Calu3 (cell line): ENCODE measurements around the gene MAGI1. TPM values are rescaled to one million over a fixed set of nuclear protein-coding genes. Genes with fewer than 3 reads are reported as not detected.

Source experiments
- BruUV-seq: library from RNA; stranded (reverse); fragments of 400-500 nt; replicated peaks from 2 replicates; lab custom pipeline; 2021; lab: Mats Ljungman, UMichigan
- CTCF ChIA-PET: fragments of 300-600 bp; sonication (Branson Sonifier 250); formaldehyde crosslinking; loops from one replicate; lab custom pipeline; 2022; ENCODE audit warnings: antibody characterized with exemption; lab: Charles Lee
- DNase-seq: peaks from one replicate; pipeline ENCODE4 v3.0.0; 2022
- H3K27ac Mint-ChIP-seq: one replicate; pipeline ENCODE4 v1.8.0; 2022; ENCODE audit warnings: mixed read lengths; ENCODE audit not compliant: unreplicated experiment
- H3K27me3 Mint-ChIP-seq: one replicate; pipeline ENCODE4 v1.8.0; 2022; ENCODE audit warnings: mixed read lengths; ENCODE audit not compliant: unreplicated experiment
- H3K36me3 Mint-ChIP-seq: one replicate; pipeline ENCODE4 v1.8.0; 2022; ENCODE audit warnings: mild to moderate bottlenecking, moderate library complexity, mixed read lengths; ENCODE audit not compliant: insufficient read depth, unreplicated experiment
- H3K4me1 Mint-ChIP-seq: one replicate; pipeline ENCODE4 v1.8.0; 2022; ENCODE audit warnings: mild to moderate bottlenecking, low read depth, mixed read lengths; ENCODE audit not compliant: unreplicated experiment
- H3K4me3 Mint-ChIP-seq: one replicate; pipeline ENCODE4 v1.8.0; 2022; ENCODE audit warnings: mild to moderate bottlenecking, low read depth, moderate library complexity, mixed read lengths; ENCODE audit not compliant: unreplicated experiment
- H3K9me3 Mint-ChIP-seq: one replicate; pipeline ENCODE4 v1.8.0; 2022; ENCODE audit warnings: low read depth, mixed read lengths; ENCODE audit not compliant: unreplicated experiment
- intact Hi-C: fragments of 100-400 bp; cut with micrococcal nuclease; formaldehyde crosslinking; loops from one replicate; pipeline ENCODE4 v1.10.0; 2022; ENCODE audit not compliant: unreplicated experiment
- total RNA-seq: library from RNA; stranded (reverse); gene quantifications from 2 replicates; pipeline ENCODE4 v1.2.3, GENCODE V29; 2022
- TF ChIP-seq, protein P1 (sequence below): fragments of 200-600 bp; IDR thresholded peaks from one replicate; pipeline ENCODE4 v1.8.0; 2022; ENCODE audit warnings: antibody characterized with exemption; ENCODE audit not compliant: unreplicated experiment

Gene MAGI1
- total RNA-seq, 1 experiment from 2014 or later: 76.4 TPM

DNA sequence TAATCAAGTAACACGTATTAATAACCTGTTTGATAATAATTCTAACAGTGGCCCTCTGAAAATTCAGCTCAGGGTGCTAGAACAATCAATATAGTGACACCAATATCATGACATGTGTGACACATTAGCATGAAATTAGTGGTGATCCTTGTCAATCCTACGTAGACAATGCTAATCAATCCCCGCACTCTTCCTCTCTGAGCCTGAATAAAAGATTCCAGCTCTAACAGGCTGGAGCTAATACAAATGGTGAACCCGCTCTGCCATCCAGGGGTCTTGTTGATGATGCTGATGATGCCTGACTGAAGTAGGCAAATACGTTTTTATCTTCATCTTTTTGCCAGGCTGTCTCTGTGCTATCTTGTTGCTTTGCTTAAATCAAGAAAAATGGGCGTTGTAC, 462.5 kb downstream of the MAGI1 start:
- no peak overlapping the region for H3K4me3 Mint-ChIP-seq
- CTCF ChIA-PET: no interaction called here

GRCh38 chr3:65575376-65575840, 463.3 kb downstream of the MAGI1 start:
- Mint-ChIP-seq H3K4me3 (no peak overlapping the region), H3K9me3 (no peaks in the 10 kb centered on the region), H3K27me3 (no peaks in the 10 kb centered on the region), H3K27ac (peak overlapping the region; percentile 4), H3K36me3 (no peaks in the 10 kb centered on the region), H3K4me1 (peaks cover 42% of the 10 kb centered on the region)
- BruUV-seq: no TSS peak
- no peak for DNase-seq
- intact Hi-C loops: loop anchor here (10.0 kb wide), 1 partner anchor 89 kb away; no protein-coding TSS in a partner anchor
- CTCF ChIA-PET: no interaction called here
- TF ChIP-seq, protein P1, sequence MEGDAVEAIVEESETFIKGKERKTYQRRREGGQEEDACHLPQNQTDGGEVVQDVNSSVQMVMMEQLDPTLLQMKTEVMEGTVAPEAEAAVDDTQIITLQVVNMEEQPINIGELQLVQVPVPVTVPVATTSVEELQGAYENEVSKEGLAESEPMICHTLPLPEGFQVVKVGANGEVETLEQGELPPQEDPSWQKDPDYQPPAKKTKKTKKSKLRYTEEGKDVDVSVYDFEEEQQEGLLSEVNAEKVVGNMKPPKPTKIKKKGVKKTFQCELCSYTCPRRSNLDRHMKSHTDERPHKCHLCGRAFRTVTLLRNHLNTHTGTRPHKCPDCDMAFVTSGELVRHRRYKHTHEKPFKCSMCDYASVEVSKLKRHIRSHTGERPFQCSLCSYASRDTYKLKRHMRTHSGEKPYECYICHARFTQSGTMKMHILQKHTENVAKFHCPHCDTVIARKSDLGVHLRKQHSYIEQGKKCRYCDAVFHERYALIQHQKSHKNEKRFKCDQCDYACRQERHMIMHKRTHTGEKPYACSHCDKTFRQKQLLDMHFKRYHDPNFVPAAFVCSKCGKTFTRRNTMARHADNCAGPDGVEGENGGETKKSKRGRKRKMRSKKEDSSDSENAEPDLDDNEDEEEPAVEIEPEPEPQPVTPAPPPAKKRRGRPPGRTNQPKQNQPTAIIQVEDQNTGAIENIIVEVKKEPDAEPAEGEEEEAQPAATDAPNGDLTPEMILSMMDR: no peak

More for the DNA sequence above, 462.5 kb downstream of the MAGI1 start:
- no peak overlapping the region for H3K27ac Mint-ChIP-seq
- TF ChIP-seq, protein P1: no peak
- no peaks in the 10 kb centered on the region for H3K27me3 Mint-ChIP-seq
- H3K4me1 Mint-ChIP-seq: peaks cover 42% of the 10 kb centered on the region
- intact Hi-C loops: loop anchor here (1.0 to 10.0 kb wide), 2 partner anchors 34 to 89 kb away; no protein-coding TSS in a partner anchor
- H3K36me3 Mint-ChIP-seq: no peaks in the 10 kb centered on the region
- DNase-seq: no peak
- no TSS peak for BruUV-seq
- H3K9me3 Mint-ChIP-seq: no peaks in the 10 kb centered on the region

GRCh38 chr3:65573548-65574116, 465.1 kb downstream of the MAGI1 start:
- Mint-ChIP-seq H3K27ac (no peak overlapping the region), H3K27me3 (no peaks in the 10 kb centered on the region), H3K4me3 (no peak overlapping the region), H3K9me3 (no peaks in the 10 kb centered on the region), H3K4me1 (peaks cover 40% of the 10 kb centered on the region), H3K36me3 (no peaks in the 10 kb centered on the region)
- DNase-seq: no peak
- BruUV-seq: no TSS peak
- TF ChIP-seq, protein P1: no peak
- intact Hi-C loops: loop anchor here (10.0 kb wide), 1 partner anchor 91 kb away; no protein-coding TSS in a partner anchor
- CTCF ChIA-PET: no interaction called here

DNA sequence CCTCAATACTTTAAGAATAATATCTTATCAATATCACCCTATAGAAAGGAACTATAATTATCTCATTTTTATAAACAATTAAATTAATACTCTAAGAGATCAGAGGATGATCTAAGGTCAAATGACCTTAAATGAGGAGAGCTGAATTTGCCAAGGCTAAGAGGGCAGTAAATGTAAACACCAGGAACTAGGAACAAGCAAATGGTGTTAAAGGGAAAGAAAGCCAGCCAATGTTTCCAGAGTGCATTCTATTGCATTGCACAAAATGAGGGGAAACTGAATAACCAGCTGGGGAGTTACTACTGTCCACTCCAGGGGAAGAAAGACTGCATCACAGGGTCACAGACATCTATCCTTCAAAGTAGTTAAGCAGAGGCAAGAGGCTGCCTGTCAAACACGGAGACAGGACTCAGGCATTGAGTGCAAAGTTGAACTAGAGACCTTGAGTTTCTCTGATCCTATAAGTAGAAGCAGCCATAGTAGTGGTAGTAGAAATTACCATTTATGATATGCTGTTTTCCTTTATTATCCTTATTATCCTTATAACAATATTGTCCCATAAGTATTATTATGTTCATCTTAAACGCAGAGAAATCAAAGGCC, 466.4 kb downstream of the MAGI1 start:
- H3K27me3 Mint-ChIP-seq: no peaks in the 10 kb centered on the region
- no peaks in the 10 kb centered on the region for H3K9me3 Mint-ChIP-seq
- CTCF ChIA-PET: no interaction called here
- BruUV-seq: no TSS peak
- no peaks in the 10 kb centered on the region for H3K36me3 Mint-ChIP-seq
- no peak overlapping the region for H3K4me3 Mint-ChIP-seq
- TF ChIP-seq, protein P1: no peak
- DNase-seq: no peak
- H3K4me1 Mint-ChIP-seq: peaks cover 27% of the 10 kb centered on the region
- intact Hi-C loops: loop anchor here (10.0 kb wide), 1 partner anchor 93 kb away; no protein-coding TSS in a partner anchor
- no peak overlapping the region for H3K27ac Mint-ChIP-seq
